CD4-positive, alpha-beta memory T cell (primary cell): Measurements from ENCODE around the gene IPO7. TPM values are rescaled to one million over a fixed set of nuclear protein-coding genes. Genes with fewer than 3 reads are reported as not detected.

ENCODE experiments used
- CTCF ChIA-PET: fragments of 350-600 bp; sonication (Branson Sonifier 250); formaldehyde crosslinking; loops from one replicate; lab custom pipeline; 2021; ENCODE audit warnings: inconsistent platforms; ENCODE audit not compliant: partially characterized antibody; lab: Charles Lee
- POLR2A ChIA-PET: fragments of 350-600 bp; sonication (Branson Sonifier 250); formaldehyde crosslinking; loops from one replicate; lab custom pipeline; 2021; ENCODE audit not compliant: partially characterized antibody; lab: Charles Lee
- DNase-seq, 5 donors: peaks; one replicate each; pipeline versions ENCODE4 v3.0.0 to v3.0.0-alpha.2; 2020 to 2022; ENCODE audit warnings: mixed read lengths in 1 of 5
- H3K27ac ChIP-seq: one replicate; pipeline ENCODE4 v1.7.0; 2013; ENCODE audit warnings: low read depth, low read length
- H3K27me3 ChIP-seq: 2 replicates; pipeline ENCODE4 v1.7.0; 2013; ENCODE audit warnings: mild to moderate bottlenecking, low read length, moderate library complexity; ENCODE audit not compliant: insufficient read depth
- H3K36me3 ChIP-seq: 2 replicates; pipeline ENCODE4 v1.7.0; 2013; ENCODE audit warnings: mild to moderate bottlenecking, low read length, moderate library complexity; ENCODE audit not compliant: insufficient read depth
- H3K4me1 ChIP-seq: 2 replicates; pipeline ENCODE4 v1.7.0; 2013; ENCODE audit warnings: mild to moderate bottlenecking, low read length, moderate library complexity; ENCODE audit not compliant: insufficient read depth
- H3K4me3 ChIP-seq, 2 donors: one replicate each; pipeline ENCODE4 v1.7.0; 2013; ENCODE audit warnings: low read length in 2 of 2, mild to moderate bottlenecking in 1 of 2
- H3K9me3 ChIP-seq, 2 donors: one replicate each; pipeline ENCODE4 v1.7.0; 2013; ENCODE audit warnings: low read length in 2 of 2, control low read depth in 1 of 2; ENCODE audit not compliant: control insufficient read depth in 1 of 2
- H3K27ac Mint-ChIP-seq, 7 donors: one replicate each; pipeline ENCODE4 v1.8.0; 2020 to 2021; ENCODE audit warnings: mixed read lengths in 7 of 7, mild to moderate bottlenecking in 6 of 7, inconsistent platforms in 3 of 7, moderate library complexity in 3 of 7
- H3K27me3 Mint-ChIP-seq, 2 donors: one replicate each; pipeline ENCODE4 v1.8.0; 2020 to 2021; ENCODE audit warnings: mixed read lengths in 2 of 2
- H3K36me3 Mint-ChIP-seq, 2 donors: one replicate each; pipeline ENCODE4 v1.8.0; 2020 to 2021; ENCODE audit warnings: mixed read lengths in 2 of 2, inconsistent platforms in 1 of 2, mild to moderate bottlenecking in 1 of 2
- H3K4me1 Mint-ChIP-seq, 4 donors: one replicate each; pipeline ENCODE4 v1.8.0; 2020 to 2021; ENCODE audit warnings: mixed read lengths in 4 of 4, mild to moderate bottlenecking in 1 of 4
- H3K4me3 Mint-ChIP-seq, 8 donors: one replicate each; pipeline ENCODE4 v1.8.0; 2020 to 2021; ENCODE audit warnings: mixed read lengths in 8 of 8, mild to moderate bottlenecking in 7 of 8, moderate library complexity in 6 of 8, inconsistent platforms in 3 of 8
- H3K9me3 Mint-ChIP-seq, 8 donors: one replicate each; pipeline ENCODE4 v1.8.0; 2020 to 2021; ENCODE audit warnings: mixed read lengths in 8 of 8, mild to moderate bottlenecking in 5 of 8, inconsistent platforms in 3 of 8, moderate library complexity in 1 of 8
- intact Hi-C: fragments of 100-400 bp; cut with micrococcal nuclease; formaldehyde crosslinking; loops from one replicate; pipeline ENCODE4 v1.15.1; 2023
- polyA plus RNA-seq, 2 donors: library from polyadenylated mRNA; unstranded; fragments of 300-500 nt; fragmentation: Illumina TruSeq; gene quantifications; one replicate each; pipeline ENCODE4 v1.2.3, GENCODE V29; 2021
- total RNA-seq, 2 experiments: library from RNA; stranded (reverse); gene quantifications; one replicate each; pipeline ENCODE4 v1.2.3, GENCODE V29; 2021

The IPO7 gene
- total and polyA plus RNA-seq, 4 experiments from 2014 or later: 7.9 to 67.0 (median 37.5) TPM

GRCh38 chr11:9379041-9379440, 5.4 kb upstream of the IPO7 start:
- intact Hi-C loops: no loop called here
- H3K36me3 Mint-ChIP-seq: no peaks in the 10 kb centered on the region
- no peak overlapping the region for H3K4me3 ChIP-seq
- no peak overlapping the region for H3K4me3 Mint-ChIP-seq
- peaks cover 2% of the 10 kb centered on the region for H3K4me1 ChIP-seq
- peak overlapping the region in 1 of 7 donors; percentile 18 for H3K27ac Mint-ChIP-seq
- H3K27me3 ChIP-seq: no peaks in the 10 kb centered on the region
- H3K9me3 Mint-ChIP-seq: no peaks in the 10 kb centered on the region
- POLR2A ChIA-PET: no interaction called here
- no peak overlapping the region for H3K27ac ChIP-seq
- peaks cover 0 to 4% (median 1%) of the 10 kb centered on the region in 4 donors for H3K4me1 Mint-ChIP-seq
- no peak for DNase-seq
- CTCF ChIA-PET: no interaction called here
- H3K36me3 ChIP-seq: no peaks in the 10 kb centered on the region
- H3K27me3 Mint-ChIP-seq: peaks cover 0 to 1% of the 10 kb centered on the region in 2 donors
- H3K9me3 ChIP-seq: no peaks in the 10 kb centered on the region

GRCh38 chr11:9380773-9381172, 3.7 kb upstream of the IPO7 start:
- CTCF ChIA-PET: interaction anchor here (0.6 to 1.5 kb wide), 2 partner anchors 8 to 12 kb away, joined by 3 read pairs; no protein-coding TSS in a partner anchor
- H3K9me3 ChIP-seq: no peaks in the 10 kb centered on the region
- no peak overlapping the region for H3K27ac ChIP-seq
- no peak overlapping the region for H3K27ac Mint-ChIP-seq
- no peak overlapping the region for H3K4me3 Mint-ChIP-seq
- no peaks in the 10 kb centered on the region for H3K36me3 ChIP-seq
- H3K4me1 Mint-ChIP-seq: peaks cover 10 to 18% (median 15%) of the 10 kb centered on the region in 4 donors
- H3K4me1 ChIP-seq: peaks cover 12% of the 10 kb centered on the region
- H3K4me3 ChIP-seq: no peak overlapping the region
- DNase-seq: no peak
- intact Hi-C loops: loop anchor here (10.0 kb wide), 1 partner anchor 216 kb away; no protein-coding TSS in a partner anchor
- peaks cover 0 to 1% of the 10 kb centered on the region in 2 donors for H3K27me3 Mint-ChIP-seq
- no peaks in the 10 kb centered on the region for H3K27me3 ChIP-seq
- POLR2A ChIA-PET: interaction anchor here (1.2 kb wide), 1 partner anchor 17 kb away, joined by 7 read pairs; no protein-coding TSS in a partner anchor
- H3K36me3 Mint-ChIP-seq: peaks cover 0 to 8% of the 10 kb centered on the region in 2 donors
- no peaks in the 10 kb centered on the region for H3K9me3 Mint-ChIP-seq

- ChIA-PET POLR2A (interaction anchor here (0.8 to 3.0 kb wide), 13 partner anchors 10 to 1424 kb away, joined by 3 to 52 read pairs (median 6); partner anchors contain the start of genes DENND5A, EIF4G2, RPL27A and TMEM41B), CTCF (interaction anchor here (0.9 to 2.2 kb wide), 9 partner anchors 9 to 220 kb away, joined by 3 to 8 read pairs (median 5); no protein-coding TSS in a partner anchor)
- Mint-ChIP-seq H3K9me3 (no peaks in the 10 kb centered on the region), H3K36me3 (peaks cover 0 to 14% of the 10 kb centered on the region in 2 donors), H3K4me1 (peaks cover 23 to 43% (median 34%) of the 10 kb centered on the region in 4 donors), H3K27ac (peak overlapping the region; percentile 92 to 96 (median 94)), H3K4me3 (peak overlapping the region; percentile 92 to 98 (median 94)), H3K27me3 (no peaks in the 10 kb centered on the region)
- no peak for DNase-seq
- intact Hi-C loops: loop anchor here (10.0 kb wide), 1 partner anchor 221 kb away; no protein-coding TSS in a partner anchor
- Histone ChIP-seq H3K9me3 (no peaks in the 10 kb centered on the region), H3K4me1 (peaks cover 29% of the 10 kb centered on the region), H3K4me3 (peak overlapping the region; percentile 92 to 97), H3K27ac (peak overlapping the region; percentile 86), H3K27me3 (no peaks in the 10 kb centered on the region), H3K36me3 (no peaks in the 10 kb centered on the region)
Measured at GRCh38 chr11:9385327-9385899, 961 bp downstream of the IPO7 start.

GRCh38 chr11:9386086-9386485, 1.6 kb downstream of the IPO7 start:
- no peaks in the 10 kb centered on the region for H3K27me3 ChIP-seq
- Mint-ChIP-seq H3K36me3 (peaks cover 0 to 14% of the 10 kb centered on the region in 2 donors), H3K4me1 (peaks cover 23 to 43% (median 34%) of the 10 kb centered on the region in 4 donors), H3K27ac (peak overlapping the region in 1 of 7 donors; percentile 92), H3K27me3 (no peaks in the 10 kb centered on the region), H3K4me3 (peak overlapping the region in 7 of 8 donors; percentile 93 to 98 (median 94)), H3K9me3 (no peaks in the 10 kb centered on the region)
- no peak overlapping the region for H3K4me3 ChIP-seq
- H3K9me3 ChIP-seq: no peaks in the 10 kb centered on the region
- H3K27ac ChIP-seq: no peak overlapping the region
- intact Hi-C loops: loop anchor here (10.0 kb wide), 1 partner anchor 221 kb away; no protein-coding TSS in a partner anchor
- no peaks in the 10 kb centered on the region for H3K36me3 ChIP-seq
- peaks cover 29% of the 10 kb centered on the region for H3K4me1 ChIP-seq
- ChIA-PET CTCF (interaction anchor here (0.9 to 2.2 kb wide), 7 partner anchors 8 to 220 kb away, joined by 3 to 8 read pairs (median 5); no protein-coding TSS in a partner anchor), POLR2A (interaction anchor here (1.5 to 3.0 kb wide), 7 partner anchors 23 to 188 kb away, joined by 3 to 52 read pairs (median 6); partner anchors contain the start of genes TMEM41B, WEE1 and ZNF143)
- no peak for DNase-seq

- CTCF ChIA-PET: interaction anchor here (1.1 kb wide), 1 partner anchor 13 kb away, joined by 3 read pairs; no protein-coding TSS in a partner anchor
- H3K4me3 ChIP-seq: no peak overlapping the region
- H3K36me3 ChIP-seq: no peaks in the 10 kb centered on the region
- peaks cover 29% of the 10 kb centered on the region for H3K4me1 ChIP-seq
- Mint-ChIP-seq H3K9me3 (no peaks in the 10 kb centered on the region), H3K4me1 (peaks cover 26 to 43% (median 35%) of the 10 kb centered on the region in 4 donors), H3K36me3 (peaks cover 0 to 15% of the 10 kb centered on the region in 2 donors), H3K27me3 (no peaks in the 10 kb centered on the region), H3K4me3 (peak overlapping the region; percentile 22 to 81 (median 50)), H3K27ac (peak overlapping the region in 2 of 7 donors; percentile 33 to 38)
- no peaks in the 10 kb centered on the region for H3K9me3 ChIP-seq
- H3K27ac ChIP-seq: no peak overlapping the region
- intact Hi-C loops: loop anchor here (10.0 kb wide), 1 partner anchor 222 kb away; no protein-coding TSS in a partner anchor
- DNase-seq: no peak
- no peaks in the 10 kb centered on the region for H3K27me3 ChIP-seq
- POLR2A ChIA-PET: interaction anchor here (2.0 to 3.0 kb wide), 2 partner anchors 74 to 187 kb away, joined by 6 to 52 read pairs; partner anchors contain the start of genes WEE1 and ZNF143
Measured at GRCh38 chr11:9386901-9387300, 2.4 kb downstream of the IPO7 start.

- no peak for DNase-seq
- intact Hi-C loops: no loop called here
- CTCF ChIA-PET: no interaction called here
- H3K9me3 ChIP-seq: no peaks in the 10 kb centered on the region
- peaks cover 44% of the 10 kb centered on the region for H3K4me1 ChIP-seq
- H3K36me3 ChIP-seq: no peaks in the 10 kb centered on the region
- Mint-ChIP-seq H3K4me3 (peak overlapping the region in 4 of 8 donors; percentile 4 to 48 (median 26)), H3K9me3 (no peaks in the 10 kb centered on the region), H3K27me3 (no peaks in the 10 kb centered on the region), H3K36me3 (peaks cover 6 to 13% of the 10 kb centered on the region in 2 donors), H3K4me1 (peaks cover 41 to 61% (median 50%) of the 10 kb centered on the region in 4 donors), H3K27ac (peak overlapping the region in 3 of 7 donors; percentile 6 to 47 (median 46))
- H3K27me3 ChIP-seq: no peaks in the 10 kb centered on the region
- POLR2A ChIA-PET: no interaction called here
- no peak overlapping the region for H3K4me3 ChIP-seq
- no peak overlapping the region for H3K27ac ChIP-seq
Measured at GRCh38 chr11:9396310-9396709, 11.9 kb downstream of the IPO7 start.

- peak overlapping the region in 1 of 7 donors; percentile 2 for H3K27ac Mint-ChIP-seq
- CTCF ChIA-PET: no interaction called here
- peaks cover 40 to 61% (median 50%) of the 10 kb centered on the region in 4 donors for H3K4me1 Mint-ChIP-seq
- no peak for DNase-seq
- peaks cover 6 to 12% of the 10 kb centered on the region in 2 donors for H3K36me3 Mint-ChIP-seq
- H3K4me1 ChIP-seq: peaks cover 44% of the 10 kb centered on the region
- POLR2A ChIA-PET: no interaction called here
- no peaks in the 10 kb centered on the region for H3K9me3 Mint-ChIP-seq
- no peaks in the 10 kb centered on the region for H3K27me3 ChIP-seq
- H3K9me3 ChIP-seq: no peaks in the 10 kb centered on the region
- intact Hi-C loops: no loop called here
- no peaks in the 10 kb centered on the region for H3K27me3 Mint-ChIP-seq
- peak overlapping the region in 4 of 8 donors; percentile 4 to 48 (median 26) for H3K4me3 Mint-ChIP-seq
- H3K36me3 ChIP-seq: no peaks in the 10 kb centered on the region
- H3K27ac ChIP-seq: no peak overlapping the region
- H3K4me3 ChIP-seq: no peak overlapping the region
Measured at GRCh38 chr11:9396752-9397151, 12.3 kb downstream of the IPO7 start.
